HEK293T (cell line): ENCODE measurements around the gene TMEM123.

Experiments used
- CTCF ChIA-PET: fragments of 350-600 bp; formaldehyde crosslinking; extraction: SDS; loops from one replicate; lab custom pipeline; 2021; ENCODE audit warnings: antibody characterized with exemption, inconsistent platforms; lab: Yijun Ruan, JAX
- POLR2A ChIA-PET: fragments of 350-600 bp; formaldehyde crosslinking; extraction: SDS; loops from one replicate; lab custom pipeline; 2020; ENCODE audit warnings: antibody characterized with exemption, inconsistent platforms; lab: Yijun Ruan, JAX
- DNase-seq: peaks from one replicate; pipeline ENCODE4 v3.0.0; 2012; ENCODE audit warnings: mixed read lengths; ENCODE audit errors: extremely low spot score
- ARNT ChIP-seq: fragments of 450-650 bp; IDR thresholded peaks from 2 replicates; pipeline ENCODE4 v1.6.1; 2017; ENCODE audit warnings: mild to moderate bottlenecking
- BHLHE40 ChIP-seq: fragments of 450-650 bp; IDR thresholded peaks from 2 replicates; pipeline ENCODE4 v1.6.1; 2016; ENCODE audit warnings: mild to moderate bottlenecking, moderate library complexity, borderline replicate concordance
- CTBP1 ChIP-seq: fragments of 450-650 bp; IDR thresholded peaks from 2 replicates; pipeline ENCODE4 v1.6.1; 2016; ENCODE audit warnings: borderline replicate concordance
- ELF4 ChIP-seq: fragments of 450-650 bp; IDR thresholded peaks from 2 replicates; pipeline ENCODE4 v1.6.1; 2017; ENCODE audit warnings: antibody characterized with exemption
- FOXA1 ChIP-seq: fragments of 450-650 bp; IDR thresholded peaks from 2 replicates; pipeline ENCODE4 v1.6.1; 2016; ENCODE audit warnings: mild to moderate bottlenecking
- FOXK2 ChIP-seq: fragments of 450-650 bp; IDR thresholded peaks from 2 replicates; pipeline ENCODE4 v1.6.1; 2016; ENCODE audit warnings: mild to moderate bottlenecking
- FOXM1 ChIP-seq: fragments of 450-650 bp; IDR thresholded peaks from 2 replicates; pipeline ENCODE4 v1.6.1; 2017; ENCODE audit warnings: mild to moderate bottlenecking, borderline replicate concordance
- HDGF ChIP-seq: fragments of 450-650 bp; IDR thresholded peaks from 2 replicates; pipeline ENCODE4 v1.6.1; 2017; ENCODE audit warnings: antibody characterized with exemption, borderline replicate concordance
- L3MBTL2 ChIP-seq: fragments of 450-650 bp; conservative IDR thresholded peaks from 2 replicates; pipeline ENCODE4 v1.6.1; 2016; ENCODE audit warnings: mild to moderate bottlenecking
- LEF1 ChIP-seq: fragments of 450-650 bp; IDR thresholded peaks from 2 replicates; pipeline ENCODE4 v1.6.1; 2017; ENCODE audit warnings: mild to moderate bottlenecking, borderline replicate concordance
- NFRKB ChIP-seq: fragments of 450-650 bp; IDR thresholded peaks from 2 replicates; pipeline ENCODE4 v1.6.1; 2016; ENCODE audit warnings: mild to moderate bottlenecking, moderate library complexity
- SP1 ChIP-seq: fragments of 450-650 bp; IDR thresholded peaks from 2 replicates; pipeline ENCODE4 v1.6.1; 2017
- SUZ12 ChIP-seq: fragments of 450-650 bp; IDR thresholded peaks from 2 replicates; pipeline ENCODE4 v1.6.1; 2016; ENCODE audit warnings: mild to moderate bottlenecking
- TARDBP ChIP-seq: fragments of 450-650 bp; IDR thresholded peaks from 2 replicates; pipeline ENCODE4 v1.6.1; 2016
- ZNF384 ChIP-seq: fragments of 450-650 bp; IDR thresholded peaks from 2 replicates; pipeline ENCODE4 v1.6.1; 2016
- TF ChIP-seq, protein P1 (sequence below): fragments of 450-650 bp; IDR thresholded peaks from 2 replicates; pipeline ENCODE4 v1.6.1; 2016

TMEM123 gene

DNA sequence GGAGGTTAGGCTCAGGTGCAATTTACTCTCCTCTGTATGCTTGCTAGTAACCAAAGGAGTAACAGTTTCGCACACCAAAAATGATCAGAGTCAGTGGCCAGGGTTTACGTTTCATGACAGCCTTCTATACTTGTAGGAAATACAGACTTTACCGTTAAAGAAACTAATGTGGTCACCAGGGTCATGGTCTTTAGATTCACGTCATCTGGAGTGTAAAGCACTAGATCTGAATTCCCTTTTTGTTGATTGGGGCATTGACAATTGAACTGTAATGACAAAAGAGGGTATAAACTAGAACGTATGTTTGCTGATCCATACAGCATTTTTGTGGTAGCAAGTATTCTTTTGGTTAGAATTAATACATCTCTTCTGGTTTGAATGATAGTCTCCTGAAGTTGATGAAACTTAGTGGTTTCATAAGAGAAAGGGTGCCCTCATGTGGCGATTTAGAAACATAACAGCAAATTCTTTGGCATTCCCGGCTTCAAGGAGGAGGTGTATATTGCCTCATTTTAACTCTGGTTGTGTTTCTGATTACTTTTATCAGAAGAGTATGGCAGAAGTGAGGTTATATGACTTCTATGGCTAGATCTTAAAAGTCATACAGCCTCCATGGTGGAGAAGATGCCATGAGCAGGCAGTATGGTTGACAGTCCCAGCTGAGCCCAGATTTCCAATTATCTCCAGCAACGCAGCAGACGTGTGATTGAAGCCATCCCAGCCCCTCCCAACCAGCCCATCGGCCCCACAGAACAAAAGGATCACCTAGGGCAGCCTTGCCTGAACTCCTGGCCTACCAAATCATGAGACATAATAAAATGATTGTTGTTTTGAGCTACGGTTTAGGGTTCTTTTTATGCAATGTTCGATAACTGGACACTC lies 42.8 kb upstream of the TMEM123 start:
- ChIA-PET CTCF (interaction anchor here (0.7 to 1.5 kb wide), 9 partner anchors 19 to 207 kb away, joined by 3 to 11 read pairs (median 5); no protein-coding TSS in a partner anchor), POLR2A (no interaction called here)
- no peak for TF ChIP-seq TARDBP
- TF ChIP-seq, protein P1, sequence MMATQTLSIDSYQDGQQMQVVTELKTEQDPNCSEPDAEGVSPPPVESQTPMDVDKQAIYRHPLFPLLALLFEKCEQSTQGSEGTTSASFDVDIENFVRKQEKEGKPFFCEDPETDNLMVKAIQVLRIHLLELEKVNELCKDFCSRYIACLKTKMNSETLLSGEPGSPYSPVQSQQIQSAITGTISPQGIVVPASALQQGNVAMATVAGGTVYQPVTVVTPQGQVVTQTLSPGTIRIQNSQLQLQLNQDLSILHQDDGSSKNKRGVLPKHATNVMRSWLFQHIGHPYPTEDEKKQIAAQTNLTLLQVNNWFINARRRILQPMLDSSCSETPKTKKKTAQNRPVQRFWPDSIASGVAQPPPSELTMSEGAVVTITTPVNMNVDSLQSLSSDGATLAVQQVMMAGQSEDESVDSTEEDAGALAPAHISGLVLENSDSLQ, result no peak
- TF ChIP-seq SUZ12, result no peak
- TF ChIP-seq SP1, result no peak
- no peak for TF ChIP-seq ARNT
- no peak for TF ChIP-seq NFRKB
- TF ChIP-seq LEF1, result no peak
- no peak for TF ChIP-seq FOXA1
- TF ChIP-seq ELF4, result no peak
- no peak for TF ChIP-seq HDGF
- TF ChIP-seq ZNF384, result no peak
- no peak for TF ChIP-seq BHLHE40
- no peak for TF ChIP-seq L3MBTL2
- no peak for TF ChIP-seq FOXM1
- TF ChIP-seq FOXK2, result no peak
- TF ChIP-seq CTBP1, result no peak
- peak; percentile 55 for DNase-seq

DNA sequence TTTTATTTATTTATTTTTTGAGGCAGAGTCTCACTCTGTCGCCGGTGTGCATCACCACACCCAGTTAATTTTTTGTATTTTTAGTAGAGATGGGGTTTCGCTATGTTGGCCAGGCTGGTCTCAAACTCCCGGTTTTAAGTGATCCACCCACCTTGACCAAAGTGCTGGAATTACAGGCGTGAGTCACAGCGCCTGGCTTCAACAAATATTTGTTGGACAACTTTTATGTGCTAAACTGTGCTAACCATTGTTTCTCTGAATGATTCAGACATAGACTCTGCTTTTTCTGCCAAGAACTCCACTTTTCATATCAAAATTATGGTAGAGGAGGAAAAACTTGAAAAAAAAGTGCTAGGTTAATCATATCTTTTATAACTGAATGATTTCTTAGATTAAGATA lies 41.7 kb upstream of the TMEM123 start:
- ChIA-PET CTCF (no interaction called here), POLR2A (no interaction called here)
- no peak for DNase-seq
- no peak for TF ChIP-seq L3MBTL2
- no peak for TF ChIP-seq ZNF384
- TF ChIP-seq SUZ12, result no peak

DNA sequence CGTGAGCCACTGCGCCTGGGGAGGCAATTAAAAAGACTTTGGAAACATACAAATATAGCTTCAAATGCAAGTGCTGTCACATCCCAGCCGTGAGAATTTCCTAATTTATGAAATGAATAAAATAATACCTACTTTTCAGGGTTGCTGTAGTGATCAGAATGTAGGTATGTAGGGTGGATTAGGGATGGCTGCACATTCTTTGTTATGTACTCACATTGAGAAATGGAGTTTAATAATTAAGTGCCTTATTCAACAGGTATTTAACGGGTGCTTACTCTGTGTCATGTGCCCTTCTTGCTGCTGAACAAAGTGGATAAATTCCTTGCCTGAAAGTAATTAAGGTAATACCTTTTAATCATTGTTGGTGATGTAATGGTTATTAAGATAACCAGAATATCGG lies 41.0 kb upstream of the TMEM123 start:
- TF ChIP-seq, protein P1, result no peak
- TF ChIP-seq SUZ12, result no peak
- TF ChIP-seq BHLHE40, result no peak
- TF ChIP-seq FOXA1, result no peak
- no peak for TF ChIP-seq ZNF384
- no peak for TF ChIP-seq NFRKB
- TF ChIP-seq FOXM1, result no peak
- TF ChIP-seq TARDBP, result no peak
- no peak for TF ChIP-seq LEF1
- TF ChIP-seq HDGF, result no peak
- TF ChIP-seq SP1, result no peak
- no peak for TF ChIP-seq FOXK2
- DNase-seq, result no peak
- CTCF ChIA-PET, result interaction anchor here (0.6 kb wide), 1 partner anchor 173 kb away, joined by 4 read pairs; no protein-coding TSS in a partner anchor
- POLR2A ChIA-PET, result no interaction called here

DNA sequence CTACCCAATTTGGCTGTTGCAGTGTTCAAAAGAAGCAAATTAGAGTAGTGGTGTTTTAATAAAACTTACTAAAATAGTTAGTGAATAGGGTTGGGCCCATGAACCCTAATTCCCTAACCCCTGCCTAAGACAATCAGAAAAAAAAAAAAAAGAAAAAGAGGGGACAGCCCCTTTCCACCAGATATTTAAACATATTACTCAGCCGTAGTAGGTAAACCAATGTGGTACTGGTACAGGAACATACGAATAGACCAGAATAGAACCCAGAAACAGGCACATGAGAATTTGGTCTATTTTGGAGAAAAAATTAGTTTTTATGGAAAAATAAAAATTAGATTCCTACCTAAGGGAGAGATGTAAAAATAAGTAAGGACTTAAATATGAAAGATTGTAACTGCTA lies 39.4 kb upstream of the TMEM123 start:
- TF ChIP-seq LEF1, result no peak
- TF ChIP-seq, protein P1, result no peak
- no peak for TF ChIP-seq CTBP1
- no peak for TF ChIP-seq FOXK2
- no peak for TF ChIP-seq SP1
- TF ChIP-seq ARNT, result no peak
- TF ChIP-seq TARDBP, result no peak
- TF ChIP-seq ELF4, result no peak
- no peak for TF ChIP-seq BHLHE40
- no peak for TF ChIP-seq ZNF384
- no peak for TF ChIP-seq NFRKB
- TF ChIP-seq HDGF, result no peak
- POLR2A ChIA-PET, result no interaction called here
- CTCF ChIA-PET, result no interaction called here
- DNase-seq, result no peak

DNA sequence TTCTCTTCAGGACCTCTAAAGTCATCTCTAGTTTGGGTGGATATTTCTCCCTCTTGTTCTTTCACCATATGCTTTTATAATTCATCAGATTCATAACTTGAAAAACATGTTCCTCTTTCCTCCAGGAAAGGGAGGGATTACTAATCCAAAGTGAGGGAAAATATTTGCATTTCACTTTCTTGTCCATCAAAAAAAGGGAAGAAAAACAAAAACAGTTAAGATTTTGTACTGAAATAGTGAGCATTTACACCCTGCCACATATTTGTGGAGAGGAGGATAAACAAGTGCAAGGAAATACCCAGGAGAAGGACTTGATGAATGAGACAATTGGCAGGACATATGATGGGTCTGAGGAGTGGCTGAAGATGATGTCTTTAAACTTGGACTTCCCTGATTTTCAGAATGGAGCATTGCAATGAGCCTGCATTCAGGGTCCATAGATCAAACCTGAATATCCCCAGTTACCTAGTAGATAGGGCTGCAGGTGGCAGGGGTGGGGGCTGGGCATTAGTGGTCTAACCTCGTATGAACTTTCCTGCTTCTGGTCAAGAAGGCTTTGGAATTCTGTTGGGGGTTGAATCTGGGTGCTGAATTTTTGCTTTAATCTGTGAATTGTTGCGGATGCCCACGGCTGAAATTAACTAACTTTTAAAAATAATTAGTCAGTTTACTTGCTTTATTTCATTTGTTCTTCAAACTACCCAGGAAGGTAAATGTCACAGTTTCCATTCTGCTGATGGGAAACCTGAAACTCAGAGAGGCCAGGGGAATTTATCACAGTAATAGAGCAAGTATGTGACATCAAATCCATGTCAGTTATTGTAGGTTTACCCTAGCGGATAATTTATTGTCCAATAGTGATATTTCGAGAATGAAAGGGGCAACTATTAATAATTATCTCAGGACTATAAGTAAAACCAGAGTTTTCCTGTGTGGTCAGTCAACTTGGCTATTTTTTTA lies 36.9 kb upstream of the TMEM123 start:
- POLR2A ChIA-PET, result no interaction called here
- TF ChIP-seq HDGF, result no peak
- no peak for TF ChIP-seq ARNT
- no peak for TF ChIP-seq L3MBTL2
- TF ChIP-seq CTBP1, result no peak
- TF ChIP-seq ZNF384, result no peak
- TF ChIP-seq NFRKB, result no peak
- TF ChIP-seq SP1, result no peak
- TF ChIP-seq FOXK2, result no peak
- TF ChIP-seq BHLHE40, result no peak
- no peak for TF ChIP-seq ELF4
- no peak for TF ChIP-seq FOXA1
- no peak for TF ChIP-seq LEF1
- TF ChIP-seq, protein P1, result no peak
- CTCF ChIA-PET, result no interaction called here
- no peak for DNase-seq
